Parathyroid adenoma (tissue), 2 donors: ENCODE data around the gene OLFM3.

ENCODE experiments used
- H2AFZ ChIP-seq: fragments of 300-600 bp; sonication (generic); one replicate; pipeline ENCODE4 v1.7.0; 2017; ENCODE audit warnings: antibody characterized with exemption, mild to moderate bottlenecking
- H3K27ac ChIP-seq: fragments of 300-600 bp; sonication (generic); one replicate; pipeline ENCODE4 v1.7.0; 2017
- H3K27me3 ChIP-seq: fragments of 300-600 bp; sonication (generic); one replicate; pipeline ENCODE4 v1.7.0; 2017; ENCODE audit warnings: low read length; ENCODE audit not compliant: control insufficient read depth, insufficient read depth
- H3K36me3 ChIP-seq: fragments of 300-600 bp; sonication (generic); one replicate; pipeline ENCODE4 v1.7.0; 2017; ENCODE audit warnings: low read length; ENCODE audit not compliant: control insufficient read depth, insufficient read depth
- H3K4me1 ChIP-seq: fragments of 300-600 bp; sonication (generic); one replicate; pipeline ENCODE4 v1.7.0; 2017; ENCODE audit warnings: control low read depth
- H3K4me2 ChIP-seq: fragments of 300-600 bp; sonication (generic); one replicate; pipeline ENCODE4 v1.7.0; 2017; ENCODE audit warnings: low read length
- H3K4me3 ChIP-seq: fragments of 300-600 bp; sonication (generic); one replicate; pipeline ENCODE4 v1.7.0; 2017; ENCODE audit warnings: low read depth, low read length
- H3K79me2 ChIP-seq: fragments of 300-600 bp; sonication (generic); one replicate; pipeline ENCODE4 v1.7.0; 2017; ENCODE audit warnings: control low read depth
- H3K9ac ChIP-seq: fragments of 300-600 bp; sonication (generic); one replicate; pipeline ENCODE4 v1.7.0; 2017; ENCODE audit warnings: mild to moderate bottlenecking
- H3K9me3 ChIP-seq: fragments of 300-600 bp; sonication (generic); one replicate; pipeline ENCODE4 v1.7.0; 2017; ENCODE audit warnings: low read length; ENCODE audit not compliant: control insufficient read depth
- TF ChIP-seq, protein P1 (sequence below): fragments of 300-600 bp; sonication (generic); IDR thresholded peaks from one replicate; pipeline ENCODE4 v1.7.0; 2017; ENCODE audit warnings: antibody characterized with exemption, mild to moderate bottlenecking
- donor health status: primary hyperparathyroidism.

Gene OLFM3

DNA sequence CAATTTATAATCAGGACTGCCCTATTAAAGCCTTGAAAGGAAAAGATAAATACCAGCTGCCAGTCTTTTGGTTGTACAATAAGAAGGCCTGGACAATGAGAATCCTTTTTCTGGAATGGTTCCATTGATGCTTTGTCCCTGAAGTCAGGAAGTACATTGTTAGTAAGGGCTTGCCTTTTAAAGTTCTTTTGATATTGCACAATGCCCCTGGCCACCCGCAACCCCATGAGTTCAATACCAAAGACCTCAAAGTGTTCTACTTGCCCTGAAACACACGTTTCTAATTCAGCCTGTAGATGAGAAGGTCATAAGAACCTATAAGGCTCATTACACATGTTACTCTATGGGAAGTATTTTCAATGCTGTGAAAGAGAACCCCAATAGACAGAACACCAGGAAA lies 112.1 kb downstream of the OLFM3 start:
- H3K9ac ChIP-seq = no peak overlapping the region

DNA sequence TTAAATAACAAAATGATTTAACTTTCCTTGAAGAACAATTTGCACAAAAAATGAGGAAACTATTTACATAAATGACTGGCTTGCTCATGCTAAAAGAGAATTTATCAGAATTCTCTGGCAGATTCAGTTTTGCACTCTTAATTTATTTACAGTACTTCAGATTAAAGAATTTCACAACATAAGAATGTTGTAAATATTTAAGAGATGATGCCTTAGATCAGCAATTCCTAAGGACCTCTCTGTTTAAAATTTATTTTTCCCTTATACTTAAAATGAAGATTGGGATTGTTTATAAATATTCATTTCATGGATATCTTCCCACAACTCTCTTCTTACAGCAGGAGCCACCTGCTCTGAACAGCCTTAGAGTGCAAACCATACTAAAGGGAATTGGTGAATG lies 120.8 kb downstream of the OLFM3 start:
- Histone ChIP-seq H3K4me3 (no peak overlapping the region), H3K36me3 (no peaks in the 10 kb centered on the region), H3K27ac (no peak overlapping the region), H3K9ac (no peak overlapping the region), H2AFZ (no peak overlapping the region), H3K79me2 (no peaks in the 10 kb centered on the region), H3K27me3 (no peaks in the 10 kb centered on the region), H3K4me2 (no peak overlapping the region), H3K9me3 (no peaks in the 10 kb centered on the region), H3K4me1 (no peaks in the 10 kb centered on the region)
- TF ChIP-seq, protein P1, sequence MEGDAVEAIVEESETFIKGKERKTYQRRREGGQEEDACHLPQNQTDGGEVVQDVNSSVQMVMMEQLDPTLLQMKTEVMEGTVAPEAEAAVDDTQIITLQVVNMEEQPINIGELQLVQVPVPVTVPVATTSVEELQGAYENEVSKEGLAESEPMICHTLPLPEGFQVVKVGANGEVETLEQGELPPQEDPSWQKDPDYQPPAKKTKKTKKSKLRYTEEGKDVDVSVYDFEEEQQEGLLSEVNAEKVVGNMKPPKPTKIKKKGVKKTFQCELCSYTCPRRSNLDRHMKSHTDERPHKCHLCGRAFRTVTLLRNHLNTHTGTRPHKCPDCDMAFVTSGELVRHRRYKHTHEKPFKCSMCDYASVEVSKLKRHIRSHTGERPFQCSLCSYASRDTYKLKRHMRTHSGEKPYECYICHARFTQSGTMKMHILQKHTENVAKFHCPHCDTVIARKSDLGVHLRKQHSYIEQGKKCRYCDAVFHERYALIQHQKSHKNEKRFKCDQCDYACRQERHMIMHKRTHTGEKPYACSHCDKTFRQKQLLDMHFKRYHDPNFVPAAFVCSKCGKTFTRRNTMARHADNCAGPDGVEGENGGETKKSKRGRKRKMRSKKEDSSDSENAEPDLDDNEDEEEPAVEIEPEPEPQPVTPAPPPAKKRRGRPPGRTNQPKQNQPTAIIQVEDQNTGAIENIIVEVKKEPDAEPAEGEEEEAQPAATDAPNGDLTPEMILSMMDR = no peak

More for the DNA sequence above, 112.1 kb downstream of the OLFM3 start:
- no peak overlapping the region for H3K4me2 ChIP-seq
- H3K79me2 ChIP-seq = no peaks in the 10 kb centered on the region
- TF ChIP-seq, protein P1 = no peak
- H3K4me3 ChIP-seq = no peak overlapping the region
- no peaks in the 10 kb centered on the region for H3K36me3 ChIP-seq
- no peaks in the 10 kb centered on the region for H3K27me3 ChIP-seq
- no peaks in the 10 kb centered on the region for H3K9me3 ChIP-seq
- H2AFZ ChIP-seq = no peak overlapping the region
- H3K4me1 ChIP-seq = no peaks in the 10 kb centered on the region
- no peak overlapping the region for H3K27ac ChIP-seq

- H3K4me2 ChIP-seq = no peak overlapping the region
- H2AFZ ChIP-seq = no peak overlapping the region
- H3K9ac ChIP-seq = no peak overlapping the region
- no peaks in the 10 kb centered on the region for H3K4me1 ChIP-seq
- TF ChIP-seq, protein P1 = no peak
- no peaks in the 10 kb centered on the region for H3K36me3 ChIP-seq
- no peak overlapping the region for H3K27ac ChIP-seq
- no peaks in the 10 kb centered on the region for H3K79me2 ChIP-seq
- H3K27me3 ChIP-seq = no peaks in the 10 kb centered on the region
- no peak overlapping the region for H3K4me3 ChIP-seq
- H3K9me3 ChIP-seq = no peaks in the 10 kb centered on the region
These were observed 123.1 kb downstream of the OLFM3 start for GRCh38 chr1:101873672-101874071.

- Histone ChIP-seq H3K36me3 (no peaks in the 10 kb centered on the region), H3K27ac (no peak overlapping the region), H3K9me3 (no peaks in the 10 kb centered on the region), H3K4me2 (no peak overlapping the region), H3K27me3 (no peaks in the 10 kb centered on the region), H3K9ac (no peak overlapping the region), H2AFZ (no peak overlapping the region), H3K4me1 (no peaks in the 10 kb centered on the region), H3K4me3 (no peak overlapping the region), H3K79me2 (no peaks in the 10 kb centered on the region)
- TF ChIP-seq, protein P1 = no peak
These were observed 136.8 kb downstream of the OLFM3 start for GRCh38 chr1:101859941-101860340.

DNA sequence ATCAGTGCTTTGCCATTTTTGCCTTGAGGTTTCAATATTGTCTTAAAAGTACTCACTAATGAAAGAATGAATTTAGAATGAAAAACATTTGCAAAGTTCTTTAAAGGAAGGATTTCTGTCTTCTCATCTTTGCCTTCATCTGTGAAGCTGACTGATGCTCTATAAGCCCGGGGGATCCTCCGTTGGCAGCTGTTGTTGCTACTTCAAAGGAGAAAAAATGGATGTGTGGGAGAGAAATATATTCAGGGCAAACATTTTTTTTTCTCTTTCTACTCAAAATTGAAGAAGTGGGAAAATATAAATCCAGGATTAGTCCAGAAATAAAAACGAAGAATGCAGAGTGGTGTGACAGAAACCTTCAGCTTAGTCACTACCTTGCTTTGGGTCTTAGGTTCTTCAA lies 142.5 kb downstream of the OLFM3 start:
- Histone ChIP-seq H3K4me1 (no peaks in the 10 kb centered on the region), H3K79me2 (no peaks in the 10 kb centered on the region), H3K27ac (no peak overlapping the region), H3K36me3 (no peaks in the 10 kb centered on the region), H3K9ac (no peak overlapping the region), H3K27me3 (no peaks in the 10 kb centered on the region), H3K4me3 (no peak overlapping the region), H3K9me3 (no peaks in the 10 kb centered on the region), H3K4me2 (no peak overlapping the region), H2AFZ (no peak overlapping the region)
- TF ChIP-seq, protein P1 = no peak
